Upper lobe of right lung (tissue), 1 donor: ENCODE results near the gene IPO11. TPM values are rescaled to one million over a fixed set of nuclear protein-coding genes. Genes with fewer than 3 reads are reported as not detected.
A peak's percentile ranks its signal among the peaks of the same experiment; 100 is the strongest.

Source experiments
- ATAC-seq: fragments of 200-7000 bp; cut with Tn5 transposase; one replicate; pipeline ENCODE4 v1.9.1; 2020; ENCODE audit warnings: mild to moderate bottlenecking, moderate library complexity
- DNase-seq: peaks from one replicate; pipeline ENCODE4 v3.0.0-alpha.2; 2020
- H3K27ac ChIP-seq: fragments of 200-600 bp; one replicate; pipeline ENCODE4 v1.8.0; 2022
- H3K27me3 ChIP-seq: fragments of 200-600 bp; one replicate; pipeline ENCODE4 v1.8.0; 2022; ENCODE audit warnings: mild to moderate bottlenecking
- H3K36me3 ChIP-seq: fragments of 200-600 bp; one replicate; pipeline ENCODE4 v1.8.0; 2022
- H3K4me1 ChIP-seq: fragments of 200-600 bp; one replicate; pipeline ENCODE4 v1.8.0; 2022
- H3K4me3 ChIP-seq: fragments of 200-600 bp; one replicate; pipeline ENCODE4 v1.8.0; 2022; ENCODE audit warnings: mild to moderate bottlenecking
- H3K9me3 ChIP-seq: fragments of 200-600 bp; one replicate; pipeline ENCODE4 v1.8.0; 2022
- CTCF ChIP-seq: fragments of 200-600 bp; IDR thresholded peaks from one replicate; pipeline ENCODE4 v1.8.0; 2022; ENCODE audit warnings: antibody characterized with exemption
- intact Hi-C: fragments of 100-400 bp; cut with DNase I; formaldehyde crosslinking; loops from one replicate; pipeline ENCODE4 v1.11.0; 2022
- total RNA-seq: library from RNA; stranded (reverse); fragmentation: NEBNext Ultra II Directional; extraction: Animal tissue kit (Norgen Biotek cat#: 25700); gene quantifications from one replicate; pipeline ENCODE4 v1.2.1, GENCODE V29; 2021
- donor health status: DM: no; HTN: yes; CAD: no; lungs with severe emphysema.

The IPO11 gene
- total RNA-seq, 1 donor from 2014 or later: 31.2 TPM

- TF ChIP-seq CTCF: no peak
- DNase-seq: no peak
- Histone ChIP-seq H3K4me1 (no peaks in the 10 kb centered on the region), H3K36me3 (peaks cover 93% of the 10 kb centered on the region), H3K4me3 (no peak overlapping the region), H3K27me3 (no peaks in the 10 kb centered on the region), H3K27ac (no peak overlapping the region), H3K9me3 (no peaks in the 10 kb centered on the region)
- ATAC-seq: no peak
- intact Hi-C loops: no loop called here
These were observed 17.2 kb upstream of the IPO11 start for GRCh38 chr5:62395210-62395950.

GRCh38 chr5:62403411-62404250, 8.9 kb upstream of the IPO11 start, which contains the start of gene DIMT1:
DIMT1 (minus strand) TSS chr5:62403905; CDS start chr5:62403772, 133 bp downstream.
- Histone ChIP-seq H3K27ac (peak within 1 kb of the TSS; percentile 90), H3K27me3 (no peaks in the 10 kb centered on the region), H3K4me1 (peaks cover 10% of the 10 kb centered on the region), H3K9me3 (no peaks in the 10 kb centered on the region), H3K4me3 (peak within 1 kb of the TSS; percentile 87), H3K36me3 (peaks cover 31% of the 10 kb centered on the region)
- DNase-seq (peak; percentile 96), ATAC-seq (peak; percentile 100)
- no peak for TF ChIP-seq CTCF
- intact Hi-C loops: no loop called here

GRCh38 chr5:62413711-62414110, 1.1 kb downstream of the IPO11 start:
- Histone ChIP-seq H3K27me3 (no peaks in the 10 kb centered on the region), H3K4me3 (peak overlapping the region; percentile 81), H3K9me3 (no peaks in the 10 kb centered on the region), H3K4me1 (peaks cover 15% of the 10 kb centered on the region), H3K27ac (no peak overlapping the region), H3K36me3 (peaks cover 8% of the 10 kb centered on the region)
- intact Hi-C loops: no loop called here
- ATAC-seq: no peak
- no peak for TF ChIP-seq CTCF
- no peak for DNase-seq

- intact Hi-C loops: no loop called here
- no peak for DNase-seq
- Histone ChIP-seq H3K4me3 (no peak overlapping the region), H3K4me1 (peaks cover 10% of the 10 kb centered on the region), H3K27me3 (no peaks in the 10 kb centered on the region), H3K36me3 (peaks cover 8% of the 10 kb centered on the region), H3K9me3 (no peaks in the 10 kb centered on the region), H3K27ac (no peak overlapping the region)
- no peak for TF ChIP-seq CTCF
- no peak for ATAC-seq
These were observed 6.0 kb downstream of the IPO11 start for GRCh38 chr5:62418462-62419076.

- Histone ChIP-seq H3K4me1 (no peaks in the 10 kb centered on the region), H3K9me3 (no peaks in the 10 kb centered on the region), H3K36me3 (peaks cover 8% of the 10 kb centered on the region), H3K27me3 (no peaks in the 10 kb centered on the region), H3K27ac (no peak overlapping the region), H3K4me3 (no peak overlapping the region)
- intact Hi-C loops: no loop called here
- ATAC-seq (no peak), DNase-seq (no peak)
- TF ChIP-seq CTCF: no peak
These were observed 7.0 kb downstream of the IPO11 start for GRCh38 chr5:62419609-62420008.
